ENCODE measurements around the gene CYP27A1.
"Not testable (repeated sequence)": the region's sequence is repeated elsewhere in the genome, so short reads cannot be mapped to it uniquely, and the experiment has no call there.

The CYP27A1 gene

DNA sequence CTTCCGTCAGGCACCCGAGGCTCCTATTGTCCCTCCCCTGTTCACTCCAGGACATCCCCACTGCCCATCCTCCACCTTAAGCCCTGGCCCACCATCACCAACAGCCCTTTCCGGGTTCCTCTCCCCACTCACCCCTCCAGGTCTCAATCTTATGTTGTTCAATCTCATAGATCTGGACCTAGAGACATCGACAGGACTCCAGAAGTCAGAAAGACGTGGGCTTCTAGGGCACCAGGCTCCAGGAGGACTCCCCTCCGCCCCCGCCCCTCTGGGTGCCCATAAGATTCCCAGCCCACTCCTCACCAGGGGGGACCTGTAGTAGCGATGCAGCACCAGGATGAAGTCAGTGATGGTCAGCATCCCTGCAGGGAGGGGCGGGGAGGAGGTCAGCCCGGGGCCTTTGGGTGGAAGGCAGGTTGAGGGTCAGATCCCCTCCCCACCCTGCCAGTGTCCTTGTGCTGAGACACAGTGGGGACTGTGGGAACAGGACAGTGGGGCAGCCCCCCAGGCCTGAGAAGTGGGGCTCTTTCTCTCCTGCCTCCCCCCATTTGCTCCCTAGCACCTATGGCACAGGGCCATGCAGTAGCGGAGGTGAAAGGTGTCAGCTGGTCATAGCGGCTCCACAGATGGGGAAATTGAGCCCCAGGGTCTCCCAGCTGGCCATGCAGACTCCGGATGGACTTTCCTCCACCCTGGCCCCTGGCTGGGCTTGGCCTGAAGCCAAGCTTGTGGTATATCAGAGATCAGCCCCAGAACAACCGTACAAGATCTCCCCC lies 45.9 kb downstream of the CYP27A1 start:
- H3K4me1 ChIP-seq (ENCODE audit: insufficient read depth, low read length) = no peaks in the 10 kb centered on the region; the same call in 1 of the 2 replicates
- H3K9ac ChIP-seq (ENCODE audit: low read depth, low read length) = no peak overlapping the region
- no peaks in the 10 kb centered on the region for H3K36me3 ChIP-seq (ENCODE audit: insufficient read depth, low read length)
- no peaks in the 10 kb centered on the region for H3K9me3 ChIP-seq (ENCODE audit: control insufficient read depth, insufficient read depth, low read length)

DNA sequence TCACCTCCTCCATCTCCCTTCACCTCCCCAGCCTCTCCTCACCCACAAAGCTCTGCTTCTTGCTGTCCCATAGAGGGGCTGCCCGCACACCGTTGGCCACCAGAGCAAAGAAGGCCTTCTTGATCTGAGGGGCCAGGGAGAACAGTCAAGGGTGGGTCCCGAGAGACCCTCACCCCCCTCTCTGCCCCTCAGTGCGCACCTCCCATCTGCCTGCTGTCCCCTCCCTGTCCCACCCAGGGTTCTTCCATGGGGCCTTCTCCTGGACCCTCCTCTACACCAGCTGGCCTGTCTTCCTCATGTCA lies 46.5 kb downstream of the CYP27A1 start:
- no peak overlapping the region for H3K9ac ChIP-seq (ENCODE audit: low read depth, low read length)
- H3K36me3 ChIP-seq (ENCODE audit: insufficient read depth, low read length) = no peaks in the 10 kb centered on the region
- H3K9me3 ChIP-seq (ENCODE audit: control insufficient read depth, insufficient read depth, low read length) = no peaks in the 10 kb centered on the region
- no peaks in the 10 kb centered on the region; the same call in 1 of the 2 replicates for H3K4me1 ChIP-seq (ENCODE audit: insufficient read depth, low read length)

DNA sequence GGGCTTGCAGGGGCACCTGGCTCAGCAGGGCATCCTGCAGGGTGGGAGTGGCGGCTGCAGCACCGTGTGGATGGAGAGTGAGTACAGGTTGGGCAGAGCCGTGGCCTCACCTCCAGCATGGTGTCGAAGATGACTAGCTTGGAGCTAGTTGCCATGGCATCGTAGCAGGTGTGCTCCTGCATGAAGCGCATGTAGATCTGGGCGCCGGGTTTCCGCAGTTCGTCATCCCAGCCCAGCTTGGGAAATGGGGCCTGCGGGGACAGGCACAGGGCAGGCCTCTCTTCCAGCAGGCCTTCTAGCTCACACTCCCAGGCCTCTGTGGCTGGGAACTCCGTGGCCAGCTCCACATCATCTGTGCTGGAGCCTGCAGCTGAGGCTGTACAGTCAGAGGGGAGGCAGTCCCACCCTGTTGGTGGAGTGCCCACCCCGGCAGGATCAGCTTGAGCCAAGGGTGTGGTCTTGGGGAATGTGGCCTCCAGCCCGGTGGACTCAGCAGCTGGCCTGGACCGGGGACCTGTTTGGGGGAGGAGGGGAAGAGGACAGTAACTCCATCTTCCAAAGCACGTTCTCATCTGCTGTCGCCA lies 48.0 kb downstream of the CYP27A1 start:
- Histone ChIP-seq H3K9me3 (ENCODE audit: control insufficient read depth, insufficient read depth, low read length) (no peaks in the 10 kb centered on the region), H3K36me3 (ENCODE audit: insufficient read depth, low read length) (no peaks in the 10 kb centered on the region), H3K4me1 (ENCODE audit: insufficient read depth, low read length) (no peaks in the 10 kb centered on the region; the same call in 1 of the 2 replicates), H3K9ac (ENCODE audit: low read depth, low read length) (no peak overlapping the region)

DNA sequence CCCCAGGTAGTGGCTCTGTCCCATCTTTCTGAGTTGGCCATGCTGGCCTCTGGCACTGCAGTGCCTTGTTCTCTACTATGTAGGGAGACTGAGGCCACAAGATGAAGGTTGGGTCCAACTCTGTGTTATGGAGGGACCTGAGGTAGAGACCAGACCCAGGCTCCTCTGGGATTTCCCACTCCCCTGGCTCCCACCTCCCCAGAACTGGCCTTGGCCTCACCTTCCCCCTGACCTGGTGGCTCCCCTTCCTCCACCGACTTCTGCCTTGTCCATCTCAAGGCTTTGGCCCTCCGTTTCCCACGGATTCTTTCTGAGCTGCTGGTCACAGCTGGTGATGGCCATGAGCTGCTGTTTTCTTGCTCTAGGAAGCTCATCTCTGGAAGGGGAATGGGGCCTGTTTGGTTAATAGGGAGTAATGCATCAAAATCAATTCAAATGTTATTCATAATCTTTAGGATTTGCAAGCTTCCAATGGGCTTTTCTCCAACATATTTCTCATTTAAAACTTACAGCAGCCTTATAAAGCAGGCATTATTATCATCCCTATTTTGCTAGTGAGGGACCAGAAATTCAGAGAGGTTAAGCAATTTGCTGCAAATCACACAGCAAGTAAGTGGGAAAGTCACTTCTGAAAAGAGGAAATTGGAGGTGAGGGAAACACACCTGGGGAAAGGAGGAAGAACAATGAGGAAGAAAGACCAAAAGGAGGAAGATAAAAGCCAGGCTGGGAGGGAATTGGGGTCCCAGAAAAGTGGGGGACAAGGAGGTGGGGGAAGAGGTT lies 48.8 kb downstream of the CYP27A1 start:
- no peaks in the 10 kb centered on the region for H3K36me3 ChIP-seq (ENCODE audit: insufficient read depth, low read length)
- no peaks in the 10 kb centered on the region for H3K9me3 ChIP-seq (ENCODE audit: control insufficient read depth, insufficient read depth, low read length)
- no peaks in the 10 kb centered on the region; the same call in 1 of the 2 replicates for H3K4me1 ChIP-seq (ENCODE audit: insufficient read depth, low read length)
- H3K9ac ChIP-seq (ENCODE audit: low read depth, low read length) = no peak overlapping the region

DNA sequence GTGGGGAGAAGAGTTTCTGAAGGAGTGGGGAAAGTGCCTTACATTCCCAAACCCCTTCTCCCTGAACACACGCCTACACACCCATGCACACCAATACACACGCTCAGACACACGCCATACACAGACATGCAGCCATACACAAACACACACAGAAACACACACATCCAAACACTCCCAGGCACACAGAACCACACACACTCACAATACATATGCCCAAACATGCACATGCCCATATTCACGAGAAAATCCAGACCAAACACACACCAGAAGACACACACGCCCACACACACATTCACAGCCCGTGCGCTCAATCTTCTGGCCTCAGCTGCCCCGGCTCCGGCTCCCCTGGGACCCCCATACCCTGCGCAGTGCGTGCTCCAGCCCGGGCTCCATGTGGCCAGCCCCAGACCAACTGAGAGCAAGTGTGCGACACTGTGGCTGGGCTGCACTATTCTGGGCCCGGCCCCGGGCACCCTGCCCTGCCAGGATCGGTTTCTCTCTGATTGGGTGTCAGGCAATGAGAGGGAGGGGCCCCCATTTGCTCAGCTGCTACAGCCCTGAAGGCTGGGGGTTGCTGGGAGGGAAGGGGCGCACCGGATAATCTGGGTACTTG lies 49.5 kb downstream of the CYP27A1 start, which contains the start of gene PRKAG3:
Gene PRKAG3 (minus strand): TSS at position 426 of the 613 bp plus-strand sequence.
- no peaks in the 10 kb centered on the region; the same call in 1 of the 2 replicates for H3K4me1 ChIP-seq (ENCODE audit: insufficient read depth, low read length)
- H3K9me3 ChIP-seq (ENCODE audit: control insufficient read depth, insufficient read depth, low read length) = no peaks in the 10 kb centered on the region
- no peaks in the 10 kb centered on the region for H3K36me3 ChIP-seq (ENCODE audit: insufficient read depth, low read length)
- no peak within 1 kb of the TSS for H3K9ac ChIP-seq (ENCODE audit: low read depth, low read length)

DNA sequence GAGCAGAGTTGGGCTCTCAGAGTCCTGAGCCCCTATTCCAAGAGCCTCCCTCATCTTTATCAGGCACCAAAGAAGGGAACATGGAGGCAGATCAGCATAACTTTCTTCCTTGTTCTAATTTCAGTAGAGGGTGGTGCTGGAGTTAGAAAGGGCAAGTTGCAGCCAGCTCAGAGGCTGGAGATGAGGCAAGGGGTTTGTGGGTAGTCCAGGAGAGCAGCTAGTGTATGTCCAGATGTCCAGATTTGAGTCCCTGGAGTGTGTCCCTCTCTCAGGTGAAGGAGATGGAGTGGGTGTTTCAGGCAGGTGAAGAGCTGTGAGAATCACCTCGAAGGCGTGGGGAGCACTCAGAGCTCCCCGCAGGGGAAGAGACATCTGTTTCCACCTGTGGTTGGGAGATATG lies 50.1 kb downstream of the CYP27A1 start:
- no peak overlapping the region for H3K9ac ChIP-seq (ENCODE audit: low read depth, low read length)
- no peaks in the 10 kb centered on the region for H3K36me3 ChIP-seq (ENCODE audit: insufficient read depth, low read length)
- no peaks in the 10 kb centered on the region; the same call in 1 of the 2 replicates for H3K4me1 ChIP-seq (ENCODE audit: insufficient read depth, low read length)

DNA sequence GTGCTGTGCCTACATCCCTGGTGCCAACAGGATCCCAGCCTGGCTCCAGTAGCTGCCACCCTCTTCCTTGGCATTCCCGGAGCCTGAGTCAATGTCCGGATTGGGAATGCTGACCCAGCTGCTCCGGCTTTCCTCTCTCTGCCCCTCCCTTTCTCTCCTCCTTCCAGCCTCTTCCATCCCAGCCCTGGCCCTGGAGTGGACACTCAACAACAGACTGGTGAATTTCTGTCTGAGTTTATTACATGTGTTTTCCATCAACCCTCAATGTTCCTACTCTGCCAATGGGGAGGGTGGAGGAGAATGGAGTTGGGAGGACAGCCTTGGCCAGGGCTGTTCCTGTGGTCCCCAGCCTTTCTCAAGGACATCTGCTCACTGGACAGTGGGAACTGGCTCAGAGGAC lies 50.6 kb downstream of the CYP27A1 start:
- H3K4me1 ChIP-seq (ENCODE audit: insufficient read depth, low read length) = no peaks in the 10 kb centered on the region; the same call in 1 of the 2 replicates
- no peak overlapping the region for H3K9ac ChIP-seq (ENCODE audit: low read depth, low read length)
- H3K9me3 ChIP-seq (ENCODE audit: control insufficient read depth, insufficient read depth, low read length) = no peaks in the 10 kb centered on the region
- no peaks in the 10 kb centered on the region for H3K36me3 ChIP-seq (ENCODE audit: insufficient read depth, low read length)

More for the DNA sequence above, 50.1 kb downstream of the CYP27A1 start:
- H3K9me3 ChIP-seq (ENCODE audit: control insufficient read depth, insufficient read depth, low read length) = no peaks in the 10 kb centered on the region

DNA sequence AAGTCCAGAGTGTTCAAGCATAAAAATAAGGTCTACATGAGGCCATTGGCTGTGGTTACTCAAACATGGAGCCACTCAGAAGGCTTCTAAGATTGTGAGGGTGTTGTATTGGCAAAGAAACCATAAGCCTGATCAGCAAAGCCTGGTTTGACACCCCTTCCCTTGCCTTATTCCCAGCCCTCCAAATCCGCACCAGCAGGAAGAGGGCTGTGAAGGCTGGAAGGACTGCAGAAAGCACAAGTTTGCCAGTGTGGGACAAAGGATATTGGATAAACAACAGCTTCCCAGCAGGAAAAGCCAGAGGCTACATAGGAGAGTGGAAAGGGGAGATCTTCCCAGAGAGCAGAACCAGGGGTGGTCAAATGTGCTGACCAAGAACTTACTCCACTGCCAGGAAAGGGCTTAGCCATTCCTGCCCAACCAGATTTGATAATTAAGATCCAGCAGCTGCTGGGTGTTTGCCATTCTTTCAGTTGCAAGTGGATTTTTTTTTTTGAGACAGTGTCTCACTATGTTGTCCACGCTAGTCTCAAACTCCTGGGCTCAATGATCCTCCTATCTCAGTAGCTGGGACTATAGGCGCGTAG lies 51.2 kb downstream of the CYP27A1 start:
- no peaks in the 10 kb centered on the region for H3K9me3 ChIP-seq (ENCODE audit: control insufficient read depth, insufficient read depth, low read length)
- H3K4me1 ChIP-seq (ENCODE audit: insufficient read depth, low read length) = no peaks in the 10 kb centered on the region; the same call in 1 of the 2 replicates
- no peak overlapping the region for H3K9ac ChIP-seq (ENCODE audit: low read depth, low read length)
- no peaks in the 10 kb centered on the region for H3K36me3 ChIP-seq (ENCODE audit: insufficient read depth, low read length)

DNA sequence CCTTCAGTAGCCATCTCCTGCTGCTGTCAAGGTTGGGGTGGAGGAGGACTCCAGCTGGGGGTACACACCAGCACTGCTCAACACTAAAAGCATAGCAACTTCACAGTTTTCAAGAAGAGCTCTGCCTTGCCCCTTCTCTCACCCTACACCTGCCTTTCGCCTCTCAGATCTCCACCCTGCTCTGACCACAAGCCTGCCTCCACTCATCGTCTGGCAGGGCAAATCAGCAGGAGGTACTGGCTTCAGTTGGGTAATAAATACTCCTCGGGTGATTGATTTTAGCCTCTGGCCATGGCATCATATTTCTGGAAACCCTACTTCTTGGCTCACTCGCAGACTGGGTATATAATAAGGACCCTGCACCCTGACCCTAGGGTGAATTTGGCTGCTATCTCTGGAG lies 52.7 kb downstream of the CYP27A1 start:
- Histone ChIP-seq H3K4me1 (ENCODE audit: insufficient read depth, low read length) (no peaks in the 10 kb centered on the region; the same call in 1 of the 2 replicates), H3K9ac (ENCODE audit: low read depth, low read length) (no peak overlapping the region), H3K9me3 (ENCODE audit: control insufficient read depth, insufficient read depth, low read length) (no peaks in the 10 kb centered on the region), H3K36me3 (ENCODE audit: insufficient read depth, low read length) (no peaks in the 10 kb centered on the region)

DNA sequence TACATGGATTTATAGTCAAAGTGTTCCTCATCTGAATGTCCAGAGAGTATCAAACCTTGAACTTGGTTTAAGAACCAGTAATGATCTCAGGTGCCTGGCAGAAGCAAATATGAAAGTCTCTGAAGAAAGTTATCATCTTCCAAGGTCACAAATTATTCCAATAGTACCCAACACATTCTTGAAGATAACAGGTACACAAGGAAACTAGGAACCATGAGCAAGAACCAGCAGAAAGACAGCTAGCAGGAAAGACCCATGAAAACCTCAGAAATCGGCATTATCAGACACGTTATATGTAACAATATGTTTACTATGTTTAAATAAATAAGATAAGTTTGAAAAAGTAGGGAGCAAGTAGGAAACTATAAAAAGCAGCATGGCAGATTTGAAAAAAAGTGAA lies 55.5 kb downstream of the CYP27A1 start:
- H3K9ac ChIP-seq (ENCODE audit: low read depth, low read length) = no peak overlapping the region
- H3K9me3 ChIP-seq (ENCODE audit: control insufficient read depth, insufficient read depth, low read length) = no peaks in the 10 kb centered on the region
- H3K36me3 ChIP-seq (ENCODE audit: insufficient read depth, low read length) = no peaks in the 10 kb centered on the region
- H3K4me1 ChIP-seq (ENCODE audit: insufficient read depth, low read length) = no peaks in the 10 kb centered on the region

DNA sequence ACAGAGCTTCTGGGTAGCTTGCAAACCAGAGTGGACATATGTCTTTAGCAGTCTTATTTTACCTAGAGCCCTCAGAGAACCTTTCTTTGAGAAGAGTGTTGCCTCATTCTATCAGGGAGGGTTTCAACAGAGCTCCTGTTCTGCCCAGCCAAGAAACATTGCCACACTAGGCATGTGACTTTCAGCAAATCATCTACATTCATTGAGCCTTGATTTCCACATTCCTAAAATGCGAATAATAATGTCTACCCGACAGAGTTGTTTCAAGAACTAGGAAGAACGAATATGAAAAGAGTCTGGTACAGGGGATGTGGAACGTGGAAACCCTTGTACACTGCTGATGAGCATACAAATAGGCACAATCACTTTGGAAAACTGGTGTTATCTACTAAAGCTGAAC lies 57.5 kb downstream of the CYP27A1 start:
- H3K4me1 ChIP-seq (ENCODE audit: insufficient read depth, low read length) = no peaks in the 10 kb centered on the region
- H3K36me3 ChIP-seq (ENCODE audit: insufficient read depth, low read length) = no peaks in the 10 kb centered on the region
- no peaks in the 10 kb centered on the region for H3K9me3 ChIP-seq (ENCODE audit: control insufficient read depth, insufficient read depth, low read length)
- H3K9ac ChIP-seq (ENCODE audit: low read depth, low read length) = no peak overlapping the region

DNA sequence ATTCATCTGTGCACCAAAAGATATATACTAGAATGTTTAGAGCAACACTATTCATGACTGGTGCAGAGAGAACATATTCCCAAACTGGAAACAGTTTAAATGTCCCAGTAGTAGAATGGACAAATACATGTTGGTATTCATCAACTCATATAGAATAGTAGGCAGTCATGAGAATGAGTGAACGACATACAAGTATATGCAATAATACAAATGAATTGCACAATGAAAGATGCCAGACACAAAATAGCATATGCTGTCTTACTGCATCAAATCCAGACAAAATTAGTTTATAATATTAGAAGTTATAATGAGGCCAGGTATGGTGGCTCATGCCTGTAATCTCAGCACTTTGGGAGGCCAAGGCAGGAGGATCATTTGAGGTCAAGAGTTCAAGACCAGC lies 57.9 kb downstream of the CYP27A1 start:
- H3K4me1 ChIP-seq (ENCODE audit: insufficient read depth, low read length) = no peaks in the 10 kb centered on the region
- no peaks in the 10 kb centered on the region for H3K36me3 ChIP-seq (ENCODE audit: insufficient read depth, low read length)
- no peaks in the 10 kb centered on the region for H3K9me3 ChIP-seq (ENCODE audit: control insufficient read depth, insufficient read depth, low read length)
- H3K9ac ChIP-seq (ENCODE audit: low read depth, low read length) = no peak overlapping the region

DNA sequence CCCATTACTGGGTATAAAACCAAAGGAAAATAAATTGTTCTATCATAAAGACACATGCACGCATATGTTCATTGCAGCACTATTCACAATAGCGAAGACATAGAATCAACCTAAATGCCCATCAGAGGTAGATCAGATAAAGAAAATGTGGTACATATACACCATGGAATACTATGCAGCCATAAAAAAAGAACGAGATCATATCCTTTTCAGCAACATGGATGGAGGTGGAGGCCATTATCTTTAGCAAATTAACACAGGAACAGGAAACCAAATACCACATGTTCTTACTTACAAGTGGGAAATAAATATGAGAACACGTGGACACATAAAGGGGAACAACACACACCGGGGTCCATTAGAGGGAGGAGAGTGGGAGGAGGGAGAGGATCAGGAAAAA lies 62.4 kb downstream of the CYP27A1 start:
- not testable (repeated sequence) for H3K36me3 ChIP-seq (ENCODE audit: insufficient read depth, low read length); H3K4me1 ChIP-seq (ENCODE audit: insufficient read depth, low read length); H3K9me3 ChIP-seq (ENCODE audit: control insufficient read depth, insufficient read depth, low read length); H3K9ac ChIP-seq (ENCODE audit: low read depth, low read length)

DNA sequence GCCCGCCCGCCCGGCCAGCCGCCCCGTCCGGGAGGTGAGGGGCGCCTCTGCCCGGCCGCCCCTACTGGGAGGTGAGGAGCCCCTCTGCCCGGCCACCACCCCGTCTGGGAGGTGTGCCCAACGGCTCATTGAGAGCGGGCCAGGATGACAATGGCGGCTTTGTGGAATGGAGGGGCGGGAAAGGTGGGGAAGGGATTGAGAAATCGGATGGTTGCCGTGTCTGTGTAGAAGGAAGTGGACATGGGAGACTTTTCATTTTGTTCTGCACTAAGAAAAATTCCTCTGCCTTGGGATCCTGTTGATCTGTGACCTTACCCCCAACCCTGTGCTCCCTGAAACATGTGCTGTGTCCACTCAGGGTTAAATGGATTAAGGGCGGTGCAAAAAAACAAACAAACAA lies 65.0 kb downstream of the CYP27A1 start:
- H3K36me3 ChIP-seq (ENCODE audit: insufficient read depth, low read length); H3K9me3 ChIP-seq (ENCODE audit: control insufficient read depth, insufficient read depth, low read length); H3K4me1 ChIP-seq (ENCODE audit: insufficient read depth, low read length); H3K9ac ChIP-seq (ENCODE audit: low read depth, low read length): not testable (repeated sequence)
